ENCODE results near the gene RBM12.
"Not testable (repeated sequence)": the region's sequence is repeated elsewhere in the genome, so short reads cannot be mapped to it uniquely, and the experiment has no call there.

RBM12 gene, protein sequence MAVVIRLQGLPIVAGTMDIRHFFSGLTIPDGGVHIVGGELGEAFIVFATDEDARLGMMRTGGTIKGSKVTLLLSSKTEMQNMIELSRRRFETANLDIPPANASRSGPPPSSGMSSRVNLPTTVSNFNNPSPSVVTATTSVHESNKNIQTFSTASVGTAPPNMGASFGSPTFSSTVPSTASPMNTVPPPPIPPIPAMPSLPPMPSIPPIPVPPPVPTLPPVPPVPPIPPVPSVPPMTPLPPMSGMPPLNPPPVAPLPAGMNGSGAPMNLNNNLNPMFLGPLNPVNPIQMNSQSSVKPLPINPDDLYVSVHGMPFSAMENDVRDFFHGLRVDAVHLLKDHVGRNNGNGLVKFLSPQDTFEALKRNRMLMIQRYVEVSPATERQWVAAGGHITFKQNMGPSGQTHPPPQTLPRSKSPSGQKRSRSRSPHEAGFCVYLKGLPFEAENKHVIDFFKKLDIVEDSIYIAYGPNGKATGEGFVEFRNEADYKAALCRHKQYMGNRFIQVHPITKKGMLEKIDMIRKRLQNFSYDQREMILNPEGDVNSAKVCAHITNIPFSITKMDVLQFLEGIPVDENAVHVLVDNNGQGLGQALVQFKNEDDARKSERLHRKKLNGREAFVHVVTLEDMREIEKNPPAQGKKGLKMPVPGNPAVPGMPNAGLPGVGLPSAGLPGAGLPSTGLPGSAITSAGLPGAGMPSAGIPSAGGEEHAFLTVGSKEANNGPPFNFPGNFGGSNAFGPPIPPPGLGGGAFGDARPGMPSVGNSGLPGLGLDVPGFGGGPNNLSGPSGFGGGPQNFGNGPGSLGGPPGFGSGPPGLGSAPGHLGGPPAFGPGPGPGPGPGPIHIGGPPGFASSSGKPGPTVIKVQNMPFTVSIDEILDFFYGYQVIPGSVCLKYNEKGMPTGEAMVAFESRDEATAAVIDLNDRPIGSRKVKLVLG

DNA sequence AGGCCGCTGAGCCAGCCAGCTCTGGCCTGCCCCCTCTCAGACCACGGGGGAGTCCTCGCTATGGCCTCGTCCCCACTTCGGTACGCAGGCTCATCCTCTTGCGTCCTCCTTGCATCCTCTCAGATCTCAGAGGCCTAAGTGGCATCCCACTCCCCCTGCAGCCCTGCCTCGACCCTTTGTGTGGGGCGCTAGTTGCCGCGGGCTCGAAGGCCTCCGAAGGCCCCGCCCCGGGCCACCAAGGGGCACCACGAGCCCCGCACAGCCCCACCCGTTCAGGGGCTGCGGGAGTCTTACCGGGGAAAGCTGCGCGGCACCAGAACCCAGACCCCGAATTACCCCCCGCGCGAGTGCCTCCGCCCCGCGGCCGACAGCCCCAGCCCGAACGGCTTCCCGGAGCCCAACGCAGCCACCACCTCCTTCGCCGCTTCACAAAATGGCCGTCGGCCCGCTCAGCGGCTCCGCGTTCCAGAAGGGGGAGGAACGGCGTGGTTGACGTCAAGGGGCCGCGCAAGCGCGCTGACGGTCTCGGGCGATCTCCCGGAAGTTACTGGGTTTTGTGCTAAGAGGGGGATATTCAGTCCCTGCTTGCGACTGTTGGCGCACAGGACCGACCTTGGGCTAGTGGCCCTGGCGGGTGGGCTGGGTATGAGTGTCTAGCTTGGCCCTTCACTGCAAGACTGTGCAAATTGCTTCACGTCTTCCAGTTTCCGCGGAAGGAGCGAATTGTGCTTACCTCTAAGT, at the start of gene RBM12, which contains the start of gene CPNE1:
TSS of gene RBM12 (minus strand) at position 435 of the 741 bp plus-strand sequence. CDS start 9,578 bp downstream, outside the sequence.
TSS of gene CPNE1 (minus strand) at position 435 of the 741 bp plus-strand sequence. CDS start 31,977 bp downstream, outside the sequence.
- DNase-seq (ENCODE audit: low spot score) = peak; percentile 98

DNA sequence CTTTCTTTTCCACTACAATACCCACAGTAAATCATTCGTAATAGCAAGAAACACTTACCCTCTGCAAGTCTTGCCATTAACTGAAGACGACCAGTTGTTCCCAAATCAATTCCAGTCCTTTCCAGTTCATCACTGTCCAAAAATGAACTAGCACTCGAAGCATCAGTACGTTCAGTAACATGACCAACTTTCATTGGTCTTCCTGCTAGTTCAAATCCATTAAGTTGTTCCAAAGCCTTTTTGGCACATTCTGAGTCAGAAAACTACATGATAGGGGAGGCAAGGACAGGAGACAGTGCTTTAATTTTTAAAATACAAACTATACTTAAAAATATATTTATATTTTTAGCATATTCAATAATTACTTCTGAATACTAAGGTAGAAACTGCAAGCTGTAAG, 49.4 kb upstream of the RBM12 start:
- DNase-seq (ENCODE audit: low spot score) = no peak

DNA sequence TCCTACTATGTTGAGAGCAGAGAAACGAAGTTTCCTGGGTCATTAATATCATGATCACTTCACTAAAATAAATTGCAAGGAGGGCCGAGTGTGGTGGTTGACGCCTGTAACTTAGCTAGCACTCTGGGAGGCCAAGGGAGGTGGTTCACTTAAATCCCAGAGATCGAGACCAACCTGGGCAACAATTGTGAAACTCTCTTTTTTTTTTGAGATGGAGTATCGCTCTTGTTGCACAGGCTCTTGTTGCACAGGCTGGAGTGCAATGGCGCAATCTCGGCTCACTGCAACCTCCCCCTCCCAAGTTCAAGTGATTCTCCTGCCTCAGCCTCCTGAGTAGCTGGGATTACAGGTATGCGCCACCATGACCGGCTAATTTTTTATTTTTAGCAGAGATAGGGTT, 48.4 kb upstream of the RBM12 start:
- not testable (repeated sequence) for DNase-seq (ENCODE audit: low spot score)

DNA sequence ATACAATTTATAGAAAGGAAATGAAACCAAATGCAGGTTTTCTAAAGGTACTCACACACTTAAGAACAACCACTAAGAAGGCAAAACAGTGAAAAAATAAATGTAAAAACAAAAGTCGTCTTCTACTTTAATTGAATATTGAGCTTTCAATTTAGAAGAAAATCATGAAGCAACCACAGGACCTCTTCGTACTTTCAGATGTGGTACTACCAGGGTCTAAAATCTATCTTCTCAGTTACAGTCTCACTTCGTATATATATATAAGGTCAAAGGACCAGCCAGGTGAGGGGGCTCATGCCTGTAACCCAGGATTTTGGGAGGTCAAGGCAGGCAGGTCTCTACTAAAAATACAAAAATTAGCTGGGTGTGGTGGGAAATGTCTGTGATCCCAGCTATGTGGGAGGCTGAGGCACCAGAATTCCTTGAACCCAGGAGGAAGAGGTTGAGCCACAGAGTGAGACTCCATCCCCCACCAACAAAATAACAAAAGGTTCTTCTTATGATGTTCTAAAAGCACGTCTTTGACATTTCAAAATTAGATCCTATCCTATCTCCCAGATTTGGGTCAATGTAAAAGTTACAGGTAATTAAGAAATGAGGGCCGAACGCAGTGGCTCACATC, 47.0 kb upstream of the RBM12 start:
- no peak for DNase-seq (ENCODE audit: low spot score)

DNA sequence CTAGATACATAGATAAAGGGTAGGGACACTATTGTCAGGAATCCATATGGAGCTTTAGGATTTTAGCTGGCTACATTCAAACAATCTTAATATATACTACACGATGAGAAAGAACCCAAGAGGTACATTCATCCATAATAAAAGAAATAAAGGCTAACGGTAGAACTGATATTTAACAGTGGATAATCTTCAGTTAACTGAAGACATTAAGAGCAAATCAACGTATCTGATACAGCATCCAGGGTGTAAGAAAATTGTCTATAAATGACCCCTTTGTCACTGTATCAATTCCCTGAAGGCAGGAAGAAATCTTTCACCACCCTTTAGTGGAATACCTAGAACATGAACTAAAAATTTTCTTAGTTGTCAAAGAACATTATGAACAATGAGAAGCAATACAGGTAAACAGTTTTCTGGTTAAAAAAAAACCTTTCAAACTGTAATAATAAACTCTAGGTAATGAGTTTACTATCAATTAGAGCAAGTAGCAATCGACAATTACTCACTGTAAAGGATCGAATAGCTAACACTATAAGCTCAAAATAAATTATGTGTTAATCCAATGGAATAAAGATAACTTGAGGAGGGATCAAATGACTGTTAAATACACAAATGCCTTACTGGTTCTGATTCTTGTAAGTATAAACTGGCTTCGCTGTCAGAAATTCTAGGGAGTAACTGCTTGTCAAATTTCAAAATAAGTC, 46.3 kb upstream of the RBM12 start:
- no peak for DNase-seq (ENCODE audit: low spot score)

DNA sequence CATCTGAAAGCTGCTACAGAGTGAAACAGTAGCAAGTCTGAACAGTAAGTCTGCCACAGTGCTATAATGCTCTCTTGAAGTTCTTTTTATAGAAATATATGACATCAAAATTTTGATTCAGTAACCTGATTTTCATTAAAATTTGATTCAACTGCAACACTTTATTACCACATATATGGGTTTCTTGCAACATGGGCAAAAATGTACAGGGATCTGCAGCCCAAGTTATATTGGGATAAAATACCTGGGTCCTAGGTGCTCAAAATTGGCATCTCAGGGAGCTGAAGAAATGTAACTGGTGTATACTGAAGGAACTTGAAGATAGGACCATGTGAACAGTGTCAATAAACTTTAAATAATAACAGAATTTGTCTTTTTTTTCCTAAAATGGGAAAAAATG, 45.3 kb upstream of the RBM12 start:
- DNase-seq (ENCODE audit: low spot score) = no peak

DNA sequence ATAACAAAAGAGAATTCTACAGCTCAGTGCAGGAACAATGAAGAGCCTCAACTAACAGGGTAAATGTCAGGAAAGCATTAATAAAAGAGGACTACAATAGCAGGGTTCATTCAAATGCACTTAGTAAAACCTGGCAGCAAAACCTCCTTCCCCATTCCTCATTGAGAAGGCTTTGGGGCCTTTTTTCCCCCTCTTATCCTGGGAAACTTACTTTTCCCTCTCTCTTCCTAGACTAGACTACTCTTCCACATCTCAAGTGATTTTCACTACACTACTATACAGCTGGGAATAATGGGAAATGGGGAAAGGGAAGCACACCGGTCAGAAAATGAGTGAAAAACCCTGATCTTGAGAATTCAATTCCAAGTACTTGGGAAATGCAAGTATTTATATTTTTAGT, 44.6 kb upstream of the RBM12 start:
- DNase-seq (ENCODE audit: low spot score) = no peak

DNA sequence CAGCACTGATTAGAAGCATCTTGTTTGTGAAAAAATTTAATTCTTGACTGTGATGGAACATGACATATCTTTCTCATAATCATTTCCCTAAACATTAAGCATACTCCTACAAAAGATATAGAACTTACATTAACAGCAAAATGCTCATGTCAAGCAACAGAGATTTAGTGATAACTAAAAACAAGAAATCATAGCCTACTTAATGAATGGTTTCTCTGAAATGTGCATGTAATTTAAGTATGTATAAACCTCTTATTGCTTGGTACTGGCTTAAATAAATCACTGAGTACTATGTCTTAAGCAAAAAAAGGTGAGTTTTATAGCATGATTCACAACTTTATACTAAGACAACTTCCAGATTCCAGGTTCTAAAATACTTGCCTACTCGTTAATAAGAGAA, 43.8 kb upstream of the RBM12 start:
- DNase-seq (ENCODE audit: low spot score) = no peak

DNA sequence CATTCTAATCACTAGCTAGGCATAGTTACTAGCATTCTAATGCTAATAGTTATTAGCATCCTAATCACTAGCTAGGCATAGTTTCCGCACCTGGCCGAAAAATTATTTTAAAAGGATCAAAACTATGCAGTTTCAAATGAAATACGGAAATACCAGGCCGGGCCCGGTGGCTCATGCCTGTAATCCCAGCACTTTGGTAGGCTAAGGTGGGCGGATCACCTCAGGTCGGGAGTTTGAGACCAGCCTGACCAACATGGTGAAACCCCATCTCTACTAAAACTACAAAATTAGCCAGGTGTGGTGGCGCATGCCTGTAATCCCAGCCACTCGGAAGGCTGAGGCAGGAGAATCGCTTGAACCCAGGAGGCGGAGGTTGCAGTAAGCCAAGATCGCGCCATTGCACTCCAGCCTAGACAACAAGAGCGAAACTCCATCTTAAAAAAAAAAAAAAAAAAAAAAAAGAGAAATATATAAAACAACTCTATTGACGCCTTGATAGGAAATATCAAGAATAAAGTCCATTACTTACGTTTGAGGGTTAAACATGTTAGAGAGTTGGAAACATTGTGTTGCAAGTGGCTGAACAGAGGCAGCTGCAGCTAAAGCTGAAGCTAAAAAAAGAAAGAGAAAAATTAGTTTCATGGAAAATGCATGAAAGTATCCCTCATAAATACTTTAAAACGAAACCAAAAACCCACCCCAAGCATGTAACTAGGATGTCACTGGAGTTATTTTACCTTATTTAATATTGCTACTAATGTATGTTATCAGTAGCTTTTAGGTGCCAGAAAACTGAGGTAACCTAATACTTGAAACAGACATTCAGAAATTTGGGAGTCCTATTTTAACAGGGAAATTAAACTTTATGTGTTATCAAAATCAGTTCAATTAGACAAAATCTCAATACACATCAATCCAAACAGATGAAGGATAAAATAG, 42.2 kb upstream of the RBM12 start:
- not testable (repeated sequence) for DNase-seq (ENCODE audit: low spot score)

DNA sequence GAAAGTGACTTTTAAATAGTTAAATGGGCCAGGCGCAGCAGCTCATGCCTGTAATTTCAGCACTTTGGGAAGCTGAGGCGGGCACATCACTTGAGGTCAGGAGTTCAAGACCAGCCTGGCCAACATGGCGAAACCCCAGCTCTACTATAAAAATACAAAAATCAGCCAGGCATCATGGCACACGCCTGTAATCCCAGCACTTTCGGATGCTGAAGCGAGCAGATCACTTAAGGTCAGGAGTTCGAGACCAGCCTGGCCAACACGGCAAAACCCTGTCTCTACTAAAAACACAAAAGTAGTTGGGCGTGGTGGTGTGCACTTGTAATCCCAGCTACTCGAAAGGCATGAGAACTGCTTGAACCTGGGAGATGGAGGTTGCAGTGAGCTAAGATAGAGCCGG, 41.2 kb upstream of the RBM12 start:
- not testable (repeated sequence) for DNase-seq (ENCODE audit: low spot score)

DNA sequence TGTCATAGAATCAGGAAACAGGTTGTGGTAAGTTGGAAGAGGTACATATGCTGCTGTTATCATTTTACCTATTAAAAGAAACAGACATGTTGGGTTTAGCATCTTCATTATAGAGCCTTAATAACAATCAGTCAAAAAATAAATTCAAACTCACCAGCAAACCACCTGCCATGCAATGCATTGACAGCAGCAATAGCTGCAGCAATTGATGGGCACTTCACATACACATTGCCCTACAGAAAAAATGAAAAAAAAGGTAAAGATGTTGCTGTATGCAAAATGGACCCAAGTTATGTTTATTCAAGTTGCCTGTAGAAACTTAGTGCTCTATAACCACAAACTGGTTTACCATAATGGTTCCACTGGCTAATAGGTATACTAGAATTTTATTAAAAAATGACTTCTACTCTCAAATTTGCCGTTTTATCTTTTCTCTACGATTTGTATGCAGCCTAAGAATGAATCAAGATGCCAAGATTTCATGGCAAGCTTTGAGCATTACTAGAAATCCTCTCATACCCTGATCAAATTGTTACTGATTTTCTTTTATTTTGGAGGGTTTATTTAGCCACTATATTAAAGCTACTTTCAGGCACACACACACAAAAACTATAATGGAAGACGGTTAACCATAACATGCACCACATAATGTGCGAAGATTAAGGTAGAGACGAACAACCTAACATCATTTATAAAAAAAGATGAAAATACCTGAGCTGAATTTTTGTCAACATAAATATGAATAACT, 40.0 kb upstream of the RBM12 start:
- no peak for DNase-seq (ENCODE audit: low spot score)

DNA sequence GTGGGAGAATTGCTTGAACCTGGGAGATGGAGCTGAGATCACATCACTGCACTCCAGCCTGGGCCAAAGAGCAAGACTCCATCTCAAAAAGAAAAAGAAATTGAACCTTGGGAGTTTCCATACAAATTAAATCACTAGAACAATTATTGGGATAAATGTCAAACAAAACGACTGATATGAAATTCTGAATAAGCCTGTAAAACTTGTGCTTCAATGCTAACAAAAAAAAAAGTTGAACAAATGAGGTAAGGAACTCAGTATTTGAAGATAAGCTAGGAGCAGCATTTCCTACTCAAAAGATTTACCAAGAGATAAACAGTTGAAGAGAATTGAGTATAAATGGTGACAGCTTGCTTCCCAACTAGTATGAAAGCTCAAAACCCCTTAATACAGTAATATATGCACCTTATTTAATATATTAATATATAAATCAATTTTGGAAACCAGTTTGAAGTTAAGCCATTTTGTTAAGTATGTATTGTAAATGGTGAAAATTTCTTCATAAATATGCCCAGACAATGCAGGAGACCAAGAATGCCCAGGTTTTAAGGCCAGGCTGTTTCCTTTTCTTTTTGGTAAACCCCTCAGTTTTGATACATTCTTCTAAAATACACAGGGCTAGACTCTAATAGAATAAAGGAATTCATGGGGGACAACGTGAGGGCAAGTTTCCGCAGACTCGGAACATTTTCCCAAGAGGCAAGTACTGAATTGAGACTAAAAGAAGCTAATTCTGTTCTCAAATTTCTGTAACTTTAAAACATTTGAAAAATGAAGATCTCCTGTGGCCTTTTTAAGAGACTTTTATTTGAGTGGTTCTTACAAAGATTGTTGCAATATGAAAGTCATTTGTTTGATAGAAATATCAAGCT, 38.4 kb upstream of the RBM12 start:
- no peak for DNase-seq (ENCODE audit: low spot score)

DNA sequence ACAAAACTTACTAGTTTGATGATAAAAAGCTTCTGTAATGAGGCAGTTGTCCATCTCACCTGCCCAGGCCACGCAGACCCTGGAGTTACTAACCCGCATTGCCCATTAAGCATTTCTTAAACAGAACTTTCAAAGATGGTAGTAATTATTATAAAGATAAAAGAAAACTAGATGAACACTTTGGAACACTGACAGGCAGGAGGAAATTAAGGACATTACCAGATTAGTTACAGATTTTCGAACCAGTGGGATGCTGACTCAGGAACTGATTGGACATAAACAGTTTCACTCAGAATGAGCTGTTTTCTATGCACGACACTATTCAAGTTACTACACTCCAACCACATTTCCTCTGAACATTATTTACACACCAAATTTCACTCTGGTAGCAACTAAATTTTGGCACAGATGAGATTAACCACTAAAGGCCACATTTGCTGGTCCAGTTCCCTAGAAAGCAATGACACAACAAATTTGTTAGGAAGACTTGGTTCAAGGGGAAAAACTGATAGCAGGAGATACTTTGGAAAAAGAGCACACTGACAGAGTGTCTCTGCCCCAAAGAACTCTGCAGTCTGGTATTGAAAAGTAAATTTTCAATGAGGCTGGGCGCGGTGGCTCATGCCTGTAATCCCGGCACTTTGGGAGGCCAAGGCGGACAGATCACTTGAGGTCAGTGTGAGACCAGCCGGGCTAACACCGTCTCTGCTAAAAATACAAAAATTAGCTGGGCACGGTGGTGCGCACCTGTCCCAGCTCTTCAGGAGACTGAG, 37.5 kb upstream of the RBM12 start:
- DNase-seq (ENCODE audit: low spot score) = peak; percentile 56

DNA sequence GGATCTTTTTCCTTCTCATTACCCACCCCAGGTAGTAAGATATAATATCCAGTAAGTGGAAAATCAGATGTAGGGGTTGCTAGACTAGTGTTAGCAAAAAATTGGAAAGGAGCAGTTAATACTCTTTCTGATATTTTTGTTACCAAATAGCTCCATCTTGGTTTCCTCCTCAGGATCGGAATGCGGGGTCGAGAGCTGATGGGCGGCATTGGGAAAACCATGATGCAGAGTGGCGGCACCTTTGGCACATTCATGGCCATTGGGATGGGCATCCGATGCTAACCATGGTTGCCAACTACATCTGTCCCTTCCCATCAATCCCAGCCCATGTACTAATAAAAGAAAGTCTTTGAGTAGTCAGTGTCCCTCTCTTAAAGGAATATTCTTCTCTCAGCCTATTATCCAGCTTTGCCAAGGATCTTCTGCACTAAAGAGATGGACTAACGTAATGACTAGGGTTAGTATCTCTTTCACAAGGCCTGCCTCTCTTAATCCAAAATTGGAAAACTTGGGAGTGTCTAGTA, 36.0 kb upstream of the RBM12 start:
- no peak for DNase-seq (ENCODE audit: low spot score)

DNA sequence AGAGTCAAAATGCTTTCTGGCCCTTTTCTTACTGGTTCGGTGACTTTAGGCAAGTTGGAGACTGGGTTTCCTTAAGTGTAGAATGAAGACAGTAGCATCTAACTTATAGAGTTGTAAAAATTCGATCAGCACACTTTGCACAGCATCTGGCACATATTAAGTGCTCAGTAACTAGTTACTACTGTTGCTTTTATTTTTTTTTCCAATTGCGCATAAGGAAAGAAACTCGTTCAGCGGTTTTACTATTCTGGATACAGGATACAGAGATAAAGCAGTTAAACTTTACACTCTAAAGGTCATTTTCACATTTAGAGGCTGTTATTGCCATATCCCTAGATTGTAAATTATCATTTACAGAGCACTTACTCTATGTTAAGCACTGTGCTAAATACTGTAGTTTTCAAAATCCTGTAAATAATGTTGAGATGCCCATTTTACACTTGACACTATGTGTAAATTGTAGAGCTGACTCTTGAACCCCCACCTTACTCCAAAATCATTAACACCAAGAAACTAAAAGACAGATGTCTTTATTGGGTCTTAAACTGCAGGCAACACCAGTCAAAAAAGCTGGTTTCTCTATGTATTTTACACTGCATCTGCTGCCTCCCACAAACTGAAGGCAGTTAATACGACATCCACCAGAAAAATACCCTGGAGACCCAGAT, 35.4 kb upstream of the RBM12 start:
- DNase-seq (ENCODE audit: low spot score) = no peak

DNA sequence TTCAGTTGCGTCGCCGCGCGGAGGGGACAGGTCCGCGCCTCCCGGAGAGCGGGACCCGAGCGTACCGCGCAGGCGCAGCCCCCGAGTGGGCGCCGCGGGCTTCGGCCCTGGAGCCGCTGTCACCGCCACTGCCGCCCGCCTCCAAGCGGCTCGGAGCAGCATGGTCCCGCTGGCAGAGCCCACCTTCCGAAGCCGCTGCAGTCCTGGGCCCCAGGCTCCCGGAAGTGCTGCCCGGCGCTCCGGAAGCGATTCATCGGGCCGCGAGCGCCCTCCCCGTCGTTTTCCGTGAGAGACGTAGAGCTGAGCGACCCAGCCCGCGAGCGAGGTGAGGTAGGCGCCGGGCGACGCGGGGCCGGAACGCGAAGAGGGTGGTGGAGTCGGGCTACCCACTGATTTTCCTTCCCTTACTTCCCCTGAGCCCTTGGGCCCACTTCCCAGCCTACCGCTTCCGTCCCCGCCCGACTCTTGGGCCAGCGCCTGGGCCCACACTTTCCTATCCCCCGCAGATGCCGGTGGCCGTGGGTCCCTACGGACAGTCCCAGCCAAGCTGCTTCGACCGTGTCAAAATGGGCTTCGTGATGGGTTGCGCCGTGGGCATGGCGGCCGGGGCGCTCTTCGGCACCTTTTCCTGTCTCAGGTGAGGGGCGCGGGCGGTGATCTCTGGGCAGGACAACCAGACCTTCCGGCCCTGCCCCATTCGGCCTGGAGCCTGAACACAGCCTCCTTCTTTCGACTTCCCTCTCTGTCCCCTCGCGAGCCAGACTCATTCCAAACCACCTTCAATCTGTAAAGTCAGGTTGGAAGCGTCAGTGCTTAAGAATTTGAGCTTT, 34.6 kb upstream of the RBM12 start, which contains the start of the genes NFS1 and ROMO1:
TSS of gene NFS1 (minus strand) at position 226 of the 830 bp plus-strand sequence. CDS start at position 162, 64 bp downstream.
TSS of gene ROMO1 (plus strand) at position 279 of the 830 bp plus-strand sequence. CDS start at position 507, 228 bp downstream.
- peak; percentile 93 for DNase-seq (ENCODE audit: low spot score)

Data from AG08396 (cell line).